GM13976 (cell line): ENCODE data around the gene TBC1D22A.

ENCODE experiments used
- DNase-seq: peaks from one replicate; pipeline ENCODE4 v3.0.0; 2012; ENCODE audit warnings: low spot score
- in situ Hi-C: fragments of 300-500 bp; cut with MboI; formaldehyde crosslinking; loops from one replicate; pipeline ENCODE4 v1.12.0; 2022; ENCODE audit warnings: low sequenced_read_pairs, mixed read lengths, inconsistent platforms; ENCODE audit not compliant: unreplicated experiment
- TF ChIP-seq, protein P1 (sequence below): IDR thresholded peaks from 2 replicates; pipeline ENCODE4 v1.5.1; 2012; ENCODE audit warnings: borderline replicate concordance, mild to moderate bottlenecking; ENCODE audit not compliant: insufficient read depth; ENCODE audit errors: extremely low read depth, missing control alignments, control extremely low read depth

The TBC1D22A gene

DNA sequence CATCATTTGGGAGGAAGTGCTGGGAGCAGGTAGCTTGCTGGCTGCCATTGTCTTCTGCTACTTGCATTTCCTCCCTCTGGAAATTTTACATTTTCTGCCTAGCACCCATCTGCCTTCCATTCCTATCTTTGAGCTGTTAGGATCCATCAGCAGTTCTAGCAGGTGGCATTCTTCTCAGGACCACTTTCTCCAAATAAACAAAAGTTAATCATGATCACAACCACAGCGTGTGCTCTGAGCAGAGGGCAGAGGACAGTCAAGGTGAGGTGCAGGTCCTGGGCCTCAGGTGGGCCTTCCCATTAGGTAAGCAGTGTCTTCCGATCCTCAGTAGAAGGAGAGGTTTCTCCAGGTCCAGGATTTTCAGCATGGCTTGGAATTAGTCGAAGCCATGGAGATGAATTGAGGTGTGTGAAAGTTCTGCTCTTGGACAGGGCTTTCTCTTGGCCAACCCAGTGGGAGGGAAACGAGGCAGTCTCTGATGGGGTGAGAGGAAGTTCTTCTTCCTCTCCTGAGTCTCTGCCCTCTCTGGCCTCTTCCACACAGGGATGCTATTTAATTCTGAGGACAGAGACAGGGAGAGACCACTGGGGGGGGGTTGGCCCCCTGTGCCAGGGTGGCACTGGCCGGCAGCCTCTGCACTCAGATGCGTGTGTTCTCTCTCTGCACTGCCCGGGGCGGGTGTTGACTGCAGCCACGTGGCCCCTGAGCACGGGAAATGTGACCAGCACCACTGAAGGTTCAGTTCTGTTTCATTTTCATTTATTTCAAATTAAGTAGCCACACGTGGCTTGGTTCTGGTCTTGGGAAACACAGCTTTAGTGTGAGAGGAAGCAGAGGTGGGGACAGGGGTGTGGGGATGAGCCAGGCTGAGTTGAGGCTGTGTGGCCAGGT, 170.8 kb downstream of the TBC1D22A start:
- in situ Hi-C loops = no loop called here
- TF ChIP-seq, protein P1, sequence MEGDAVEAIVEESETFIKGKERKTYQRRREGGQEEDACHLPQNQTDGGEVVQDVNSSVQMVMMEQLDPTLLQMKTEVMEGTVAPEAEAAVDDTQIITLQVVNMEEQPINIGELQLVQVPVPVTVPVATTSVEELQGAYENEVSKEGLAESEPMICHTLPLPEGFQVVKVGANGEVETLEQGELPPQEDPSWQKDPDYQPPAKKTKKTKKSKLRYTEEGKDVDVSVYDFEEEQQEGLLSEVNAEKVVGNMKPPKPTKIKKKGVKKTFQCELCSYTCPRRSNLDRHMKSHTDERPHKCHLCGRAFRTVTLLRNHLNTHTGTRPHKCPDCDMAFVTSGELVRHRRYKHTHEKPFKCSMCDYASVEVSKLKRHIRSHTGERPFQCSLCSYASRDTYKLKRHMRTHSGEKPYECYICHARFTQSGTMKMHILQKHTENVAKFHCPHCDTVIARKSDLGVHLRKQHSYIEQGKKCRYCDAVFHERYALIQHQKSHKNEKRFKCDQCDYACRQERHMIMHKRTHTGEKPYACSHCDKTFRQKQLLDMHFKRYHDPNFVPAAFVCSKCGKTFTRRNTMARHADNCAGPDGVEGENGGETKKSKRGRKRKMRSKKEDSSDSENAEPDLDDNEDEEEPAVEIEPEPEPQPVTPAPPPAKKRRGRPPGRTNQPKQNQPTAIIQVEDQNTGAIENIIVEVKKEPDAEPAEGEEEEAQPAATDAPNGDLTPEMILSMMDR = no peak
- DNase-seq = no peak

DNA sequence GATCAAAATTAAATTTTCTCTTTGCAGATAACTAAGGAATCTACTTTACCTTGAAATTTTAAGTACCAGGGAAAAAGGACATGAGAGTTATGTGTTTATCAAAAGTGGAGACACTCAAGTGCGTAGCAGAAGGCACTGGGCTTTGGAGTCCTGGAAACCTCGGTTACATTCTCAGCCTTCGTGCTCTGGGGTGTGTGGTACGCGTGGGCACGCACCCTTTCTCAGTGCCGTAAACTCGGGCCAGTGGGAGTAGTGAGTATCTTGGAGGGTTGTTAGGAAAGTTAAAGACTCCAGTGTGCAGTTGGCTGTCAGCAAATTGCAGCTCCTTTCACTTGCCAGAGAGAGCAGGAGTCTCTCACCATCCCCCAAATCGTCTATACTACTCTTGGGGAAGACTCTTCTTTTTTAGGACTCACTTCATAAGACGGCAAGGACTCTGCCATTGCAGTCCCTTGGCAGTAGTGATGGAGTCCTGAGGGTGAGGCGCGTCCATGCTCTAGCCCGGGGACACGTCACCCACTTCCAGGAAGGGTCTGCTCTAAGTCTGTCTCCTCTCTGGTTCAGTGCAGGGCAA, 171.8 kb downstream of the TBC1D22A start:
- TF ChIP-seq, protein P1 = no peak
- DNase-seq = no peak

DNA sequence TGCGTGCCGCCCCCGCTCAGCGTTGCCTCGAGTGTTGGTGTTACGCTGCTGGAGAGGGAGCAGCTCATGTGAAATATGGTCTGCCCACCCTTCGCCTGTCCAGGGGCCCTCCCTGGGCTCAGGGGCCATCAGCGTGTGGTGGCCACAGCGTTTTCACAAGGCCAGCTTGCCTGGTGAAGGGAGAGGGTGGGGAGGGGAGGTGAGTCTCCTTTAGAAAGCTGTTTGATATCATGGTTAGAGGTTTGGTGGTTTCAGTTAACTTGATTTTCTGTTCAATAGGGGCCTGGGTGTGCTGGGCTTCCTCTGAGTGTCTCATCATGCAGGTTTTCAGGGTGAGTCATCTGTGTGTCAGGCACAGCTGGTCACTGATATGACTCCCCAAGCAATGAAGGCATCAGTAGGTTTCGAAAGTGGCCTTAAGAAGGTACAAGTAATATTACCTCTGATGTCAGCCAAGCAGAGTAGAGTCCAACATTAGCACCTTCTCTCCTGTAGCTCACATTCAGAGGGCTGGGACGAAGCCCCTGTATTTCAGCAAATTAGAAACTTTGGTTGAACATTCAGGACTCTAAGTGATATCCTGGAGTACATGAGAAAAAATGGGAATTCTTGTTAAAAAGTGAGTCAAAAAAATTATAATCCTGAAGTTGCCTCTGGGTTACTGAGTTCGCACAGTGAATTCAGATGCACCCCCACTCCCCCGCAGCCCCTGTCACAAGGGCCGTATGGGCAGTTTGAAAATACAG, 172.5 kb downstream of the TBC1D22A start:
- in situ Hi-C loops = no loop called here
- TF ChIP-seq, protein P1 = no peak
- DNase-seq = peak; percentile 67

More for the DNA sequence above, 171.8 kb downstream of the TBC1D22A start:
- in situ Hi-C loops = no loop called here

DNA sequence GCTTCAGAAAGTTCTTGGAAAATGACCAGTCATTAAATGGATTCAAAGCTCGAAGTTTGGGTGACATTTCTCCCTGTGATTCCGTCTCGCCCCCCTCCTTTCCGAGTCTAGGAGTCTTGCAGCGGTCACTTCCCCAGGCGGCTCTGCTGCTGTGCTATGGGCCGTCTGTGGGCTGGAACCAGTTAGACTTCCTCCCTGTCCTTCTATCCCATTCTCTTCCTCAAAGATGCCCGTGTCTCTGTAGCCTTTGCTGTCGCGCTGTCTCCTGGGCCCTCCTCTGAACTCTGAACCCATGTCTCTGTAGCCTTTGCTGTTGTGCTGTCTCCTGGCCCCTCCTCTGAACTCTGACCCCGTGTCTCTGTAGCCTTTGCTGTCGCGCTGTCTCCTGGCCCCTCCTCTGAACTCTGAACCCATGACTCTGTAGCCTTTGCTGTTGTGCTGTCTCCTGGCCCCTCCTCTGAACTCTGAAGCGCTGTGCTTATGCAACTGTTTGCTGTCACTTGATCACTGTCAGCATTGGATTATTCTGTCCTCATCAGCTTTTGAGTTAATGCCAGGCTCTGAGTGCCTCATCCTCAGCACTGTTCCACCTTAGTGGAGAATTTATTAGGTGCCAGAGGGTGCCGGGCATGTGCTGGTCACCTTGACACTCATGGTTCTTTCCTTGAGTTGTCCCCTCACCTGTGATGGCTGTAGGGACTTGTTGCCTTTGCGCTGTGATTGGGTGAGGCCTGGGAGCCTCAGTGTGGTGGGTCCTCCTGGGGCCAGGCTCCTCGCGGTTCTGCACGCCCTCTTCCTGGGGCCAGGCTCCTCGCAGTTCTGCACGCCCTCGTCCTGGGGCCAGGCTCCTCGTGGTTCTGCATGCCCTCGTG, 173.3 kb downstream of the TBC1D22A start:
- DNase-seq = no peak
- in situ Hi-C loops = no loop called here
- TF ChIP-seq, protein P1 = no peak

DNA sequence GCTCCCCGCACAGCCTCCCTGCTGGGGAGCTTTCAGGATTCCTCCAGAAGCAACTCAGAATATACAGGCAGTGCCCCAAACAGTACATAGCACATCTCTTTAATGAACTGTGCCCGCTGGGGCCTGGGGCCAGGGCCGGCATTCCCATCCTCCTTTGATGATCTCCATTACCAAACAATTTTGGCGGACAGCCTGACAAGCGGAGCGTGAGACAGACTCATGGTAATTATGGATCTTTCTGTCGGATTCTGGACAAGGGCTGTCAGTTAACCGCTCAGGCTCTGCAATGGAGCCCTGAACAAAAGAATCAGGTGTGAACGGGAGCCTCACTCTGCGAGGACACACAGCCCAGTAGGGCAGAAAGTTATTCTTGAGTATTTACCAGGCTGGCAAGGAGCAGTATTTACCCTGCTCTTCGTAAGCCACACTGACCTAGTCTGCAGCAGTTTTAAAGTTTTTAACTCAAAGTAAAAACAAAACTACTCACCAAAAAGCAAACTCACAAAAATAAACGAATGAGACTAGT, 174.0 kb downstream of the TBC1D22A start:
- no peak for DNase-seq
- TF ChIP-seq, protein P1 = no peak
- in situ Hi-C loops = no loop called here

DNA sequence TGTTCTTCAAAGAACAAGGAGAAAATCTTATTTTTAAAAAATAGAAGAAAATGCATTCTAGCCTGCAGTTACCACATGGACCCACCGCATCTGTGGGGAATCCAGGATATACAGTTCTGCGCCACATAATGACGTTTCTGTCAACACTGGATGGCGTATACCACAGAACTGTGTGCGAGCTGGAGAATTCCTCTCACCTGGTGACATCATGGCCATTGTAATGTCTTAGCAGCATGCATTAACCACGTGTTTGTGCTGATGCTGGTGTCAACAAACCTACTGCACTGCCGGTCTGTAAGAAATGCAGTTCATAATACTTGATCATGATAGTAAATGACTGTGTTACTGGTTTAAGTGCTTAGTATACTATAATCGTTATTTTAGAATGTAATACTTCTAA, 174.7 kb downstream of the TBC1D22A start:
- no peak for DNase-seq
- TF ChIP-seq, protein P1 = no peak
- in situ Hi-C loops = no loop called here
